Testis (tissue), 3 donors: ENCODE results near the gene NFATC2IP. TPM values are rescaled to one million over a fixed set of nuclear protein-coding genes. Genes with fewer than 3 reads are reported as not detected.
"Not testable (repeated sequence)": the region's sequence is repeated elsewhere in the genome, so short reads cannot be mapped to it uniquely, and the experiment has no call there.

ENCODE experiments used
- DNase-seq: peaks from one replicate; pipeline ENCODE4 v3.0.0-alpha.2; 2019
- H3K27ac ChIP-seq, 2 donors: fragments of 200-600 bp; sonication (generic); one replicate each; pipeline ENCODE4 v1.5.1; 2019
- H3K27me3 ChIP-seq: fragments of 200-600 bp; sonication (generic); one replicate; pipeline ENCODE4 v1.5.1; 2019
- H3K36me3 ChIP-seq: fragments of 200-600 bp; sonication (generic); one replicate; pipeline ENCODE4 v1.5.1; 2017; ENCODE audit warnings: low read depth; ENCODE audit errors: missing control alignments
- H3K4me1 ChIP-seq: fragments of 200-600 bp; sonication (generic); one replicate; pipeline ENCODE4 v1.5.1; 2019
- H3K4me3 ChIP-seq, 2 donors: fragments of 200-600 bp; sonication (generic); one replicate each; pipeline ENCODE4 v1.5.1; 2017 to 2019
- H3K9me3 ChIP-seq: fragments of 200-600 bp; sonication (generic); one replicate; pipeline ENCODE4 v1.5.1; 2017
- POLR2A ChIP-seq: fragments of 450-650 bp; IDR thresholded peaks from one replicate; pipeline ENCODE4 v1.6.1; 2017; ENCODE audit warnings: antibody characterized with exemption, mild to moderate bottlenecking, moderate library complexity
- WGBS, 2 donors: methylation state at CpG; one replicate each; pipeline ENCODE4 v1.1.5; 2018; 5-methylcytosine and 5-hydroxymethylcytosine counted together
- intact Hi-C: fragments of 100-400 bp; cut with DNase I; formaldehyde crosslinking; loops from one replicate; pipeline ENCODE4 v1.15.1; 2023; ENCODE audit warnings: low total_unique reads
- polyA plus RNA-seq: library from polyadenylated mRNA; stranded (reverse); fragments of 350-450 nt; fragmentation: Illumina TruSeq; extraction: RNeasy Lipid Tissue Mini Kit (QIAGEN cat#74804); gene quantifications from one replicate; pipeline ENCODE4 v1.2.3, GENCODE V29; 2014; ENCODE audit warnings: low read depth, low replicate concordance; ENCODE audit not compliant: insufficient read depth
- total RNA-seq, 2 donors: library from RNA; depleted of rRNA; stranded (reverse); fragments of >200 nt; gene quantifications; one replicate each; pipeline ENCODE4 v1.2.3, GENCODE V29; 2016
- TF ChIP-seq, protein P1 (sequence below), 3 experiments: fragments of 450-650 bp in 2 of 3; fragments of 200-600 bp in 1 of 3; sonication (generic) in 1 of 3; IDR thresholded peaks; one replicate each; pipeline ENCODE4 v1.5.1; 2016 to 2019; ENCODE audit warnings: antibody characterized with exemption in 3 of 3, mild to moderate bottlenecking in 2 of 3, moderate library complexity in 1 of 3

Gene NFATC2IP
- total and polyA plus RNA-seq, 3 donors from 2014 or later, result 69.0 to 111 (median 81.1) TPM

DNA sequence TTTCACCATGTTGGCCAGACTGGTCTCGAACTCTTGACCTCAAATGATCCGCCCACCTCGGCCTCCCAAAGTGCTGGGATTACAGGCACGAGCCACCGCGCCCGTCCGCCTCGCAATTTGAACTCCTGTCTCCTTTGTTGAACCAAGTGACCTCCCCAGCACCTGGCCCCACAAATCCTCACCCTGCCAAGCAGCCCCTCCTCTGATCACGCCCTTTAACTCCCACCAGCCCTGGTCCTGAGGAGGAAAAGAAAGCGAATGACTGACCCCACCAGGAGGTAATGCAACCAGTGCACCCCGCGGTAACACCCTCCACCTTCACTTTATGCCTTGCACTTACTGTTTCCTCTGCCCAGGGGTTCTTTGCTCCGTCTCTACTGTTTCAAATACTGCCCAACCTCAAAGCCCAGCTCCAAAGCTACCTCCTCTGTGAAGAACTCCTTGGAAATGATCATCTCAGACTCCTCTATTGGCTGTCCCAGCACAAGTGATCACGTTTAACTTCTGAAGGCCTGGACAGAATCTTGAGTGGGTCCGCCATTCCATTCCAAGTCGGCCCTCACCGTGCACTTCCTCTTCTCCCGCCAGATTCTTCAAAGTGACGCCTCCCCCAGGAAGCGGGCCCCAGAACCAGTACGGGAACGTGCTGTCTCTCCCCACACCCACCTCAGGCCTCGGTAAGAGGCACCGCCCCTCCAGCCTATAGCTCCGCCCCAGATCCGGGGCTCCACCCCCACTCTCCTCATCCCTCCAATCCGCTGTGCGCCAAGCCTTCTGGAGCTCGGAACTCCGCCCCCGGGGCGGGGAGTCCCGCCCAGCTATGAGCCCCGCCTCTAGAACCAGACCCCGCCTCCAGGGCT is 14.6 kb upstream of the NFATC2IP start:
- no peaks in the 10 kb centered on the region for H3K9me3 ChIP-seq
- peak overlapping the region; percentile 24 to 38 for H3K4me3 ChIP-seq

DNA sequence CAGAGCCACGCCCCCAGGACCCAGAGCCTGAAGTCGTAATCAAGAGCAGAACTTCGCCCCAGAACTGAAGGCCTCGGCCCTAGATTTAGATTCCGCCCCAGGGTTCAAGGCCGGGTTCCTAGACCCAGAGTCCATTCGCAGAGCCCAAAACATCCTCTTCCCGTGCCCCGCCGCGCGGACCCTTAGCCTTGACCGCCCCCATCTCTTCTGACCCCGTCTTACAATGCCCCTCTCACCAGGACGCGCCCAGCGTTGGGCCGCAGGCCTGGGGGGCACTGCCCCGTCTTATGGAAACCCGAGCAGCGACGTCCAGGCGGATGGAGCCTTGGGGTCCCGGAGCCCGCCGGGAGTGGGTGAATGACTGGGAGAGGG is 14.0 kb upstream of the NFATC2IP start:
- Histone ChIP-seq H3K4me3 (peak overlapping the region; percentile 24 to 38), H3K36me3 (no peaks in the 10 kb centered on the region), H3K9me3 (no peaks in the 10 kb centered on the region), H3K27me3 (no peaks in the 10 kb centered on the region), H3K4me1 (no peaks in the 10 kb centered on the region), H3K27ac (no peak overlapping the region)
- no peak for DNase-seq
- no peak for TF ChIP-seq POLR2A
- TF ChIP-seq, protein P1, sequence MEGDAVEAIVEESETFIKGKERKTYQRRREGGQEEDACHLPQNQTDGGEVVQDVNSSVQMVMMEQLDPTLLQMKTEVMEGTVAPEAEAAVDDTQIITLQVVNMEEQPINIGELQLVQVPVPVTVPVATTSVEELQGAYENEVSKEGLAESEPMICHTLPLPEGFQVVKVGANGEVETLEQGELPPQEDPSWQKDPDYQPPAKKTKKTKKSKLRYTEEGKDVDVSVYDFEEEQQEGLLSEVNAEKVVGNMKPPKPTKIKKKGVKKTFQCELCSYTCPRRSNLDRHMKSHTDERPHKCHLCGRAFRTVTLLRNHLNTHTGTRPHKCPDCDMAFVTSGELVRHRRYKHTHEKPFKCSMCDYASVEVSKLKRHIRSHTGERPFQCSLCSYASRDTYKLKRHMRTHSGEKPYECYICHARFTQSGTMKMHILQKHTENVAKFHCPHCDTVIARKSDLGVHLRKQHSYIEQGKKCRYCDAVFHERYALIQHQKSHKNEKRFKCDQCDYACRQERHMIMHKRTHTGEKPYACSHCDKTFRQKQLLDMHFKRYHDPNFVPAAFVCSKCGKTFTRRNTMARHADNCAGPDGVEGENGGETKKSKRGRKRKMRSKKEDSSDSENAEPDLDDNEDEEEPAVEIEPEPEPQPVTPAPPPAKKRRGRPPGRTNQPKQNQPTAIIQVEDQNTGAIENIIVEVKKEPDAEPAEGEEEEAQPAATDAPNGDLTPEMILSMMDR (IDR thresholded peaks at IDR 0.05), result no peak
- 57 to 62% methylated on average over 26 of the region's 26 CpGs for WGBS, 2 donors
- intact Hi-C loops, result no loop called here

More for the DNA sequence above, 14.6 kb upstream of the NFATC2IP start:
- H3K4me1 ChIP-seq, result no peaks in the 10 kb centered on the region
- intact Hi-C loops, result no loop called here
- 24 to 25% methylated on average over 32 to 35 of the region's 36 CpGs for WGBS, 2 donors
- peak; percentile 87 for DNase-seq
- no peak overlapping the region for H3K27ac ChIP-seq
- no peaks in the 10 kb centered on the region for H3K36me3 ChIP-seq
- no peaks in the 10 kb centered on the region for H3K27me3 ChIP-seq
- TF ChIP-seq, protein P1 (IDR thresholded peaks at IDR 0.05), result no peak
- TF ChIP-seq POLR2A, result no peak

DNA sequence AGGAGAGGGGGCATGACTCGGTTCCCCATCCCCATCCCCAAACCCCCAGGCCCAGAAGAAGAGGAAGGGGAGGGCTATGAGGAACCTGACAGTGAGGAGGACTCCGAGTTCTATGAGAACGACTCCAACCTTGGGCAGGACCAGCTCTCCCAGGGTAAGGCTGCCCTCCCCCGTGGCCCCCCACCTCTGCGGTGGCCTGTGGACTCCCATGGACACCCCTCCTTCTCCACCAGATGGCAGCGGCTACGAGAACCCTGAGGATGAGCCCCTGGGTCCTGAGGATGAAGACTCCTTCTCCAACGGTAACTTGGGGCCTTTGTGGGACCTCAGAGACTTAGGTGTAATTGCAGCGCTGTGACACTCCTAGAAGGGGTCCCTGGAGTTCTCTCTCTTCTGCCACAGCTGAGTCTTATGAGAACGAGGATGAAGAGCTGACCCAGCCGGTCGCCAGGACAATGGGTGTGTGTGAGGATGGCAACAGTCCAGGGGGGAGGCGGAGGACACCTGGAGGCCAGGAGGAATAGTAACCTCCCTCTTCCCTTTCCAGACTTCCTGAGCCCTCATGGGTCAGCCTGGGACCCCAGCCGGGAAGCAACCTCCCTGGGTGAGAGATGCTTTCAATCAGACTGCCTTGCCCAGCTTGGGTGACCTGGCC is 13.4 kb upstream of the NFATC2IP start:
- no peak overlapping the region for H3K4me3 ChIP-seq

DNA sequence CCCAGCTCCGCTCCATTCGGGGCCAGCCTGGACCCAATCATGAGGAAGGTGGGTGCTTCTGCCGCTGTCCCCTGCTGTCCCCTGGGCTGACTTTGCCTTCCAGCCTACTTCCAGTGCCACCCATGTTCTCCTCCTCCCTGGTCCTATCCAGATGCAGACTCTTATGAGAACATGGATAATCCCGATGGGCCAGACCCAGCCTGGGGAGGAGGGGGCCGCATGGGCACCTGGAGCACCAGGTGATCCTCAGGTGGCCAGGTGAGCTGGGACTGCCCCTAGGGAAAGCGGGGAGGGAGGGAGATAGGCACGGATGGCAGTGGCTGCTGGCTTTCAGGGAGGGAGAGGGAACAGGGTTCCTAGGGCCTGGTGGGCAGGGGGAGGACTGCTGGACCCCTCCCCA is 12.0 kb upstream of the NFATC2IP start:
- Histone ChIP-seq H3K36me3 (no peaks in the 10 kb centered on the region), H3K4me1 (no peaks in the 10 kb centered on the region), H3K9me3 (no peaks in the 10 kb centered on the region), H3K27ac (no peak overlapping the region), H3K4me3 (no peak overlapping the region), H3K27me3 (no peaks in the 10 kb centered on the region)
- TF ChIP-seq, protein P1 (IDR thresholded peaks at IDR 0.05), result no peak
- TF ChIP-seq POLR2A, result no peak
- 85 to 92% methylated on average over 7 of the region's 7 CpGs for WGBS, 2 donors
- intact Hi-C loops, result no loop called here
- no peak for DNase-seq

More for the DNA sequence above, 13.4 kb upstream of the NFATC2IP start:
- H3K27me3 ChIP-seq, result no peaks in the 10 kb centered on the region
- H3K9me3 ChIP-seq, result no peaks in the 10 kb centered on the region
- no peaks in the 10 kb centered on the region for H3K36me3 ChIP-seq
- TF ChIP-seq POLR2A, result no peak
- TF ChIP-seq, protein P1 (IDR thresholded peaks at IDR 0.05), result no peak
- no peaks in the 10 kb centered on the region for H3K4me1 ChIP-seq
- intact Hi-C loops, result no loop called here
- H3K27ac ChIP-seq, result no peak overlapping the region
- DNase-seq, result no peak
- WGBS, 2 donors, result 66 to 70% methylated on average over 14 of the region's 14 CpGs

DNA sequence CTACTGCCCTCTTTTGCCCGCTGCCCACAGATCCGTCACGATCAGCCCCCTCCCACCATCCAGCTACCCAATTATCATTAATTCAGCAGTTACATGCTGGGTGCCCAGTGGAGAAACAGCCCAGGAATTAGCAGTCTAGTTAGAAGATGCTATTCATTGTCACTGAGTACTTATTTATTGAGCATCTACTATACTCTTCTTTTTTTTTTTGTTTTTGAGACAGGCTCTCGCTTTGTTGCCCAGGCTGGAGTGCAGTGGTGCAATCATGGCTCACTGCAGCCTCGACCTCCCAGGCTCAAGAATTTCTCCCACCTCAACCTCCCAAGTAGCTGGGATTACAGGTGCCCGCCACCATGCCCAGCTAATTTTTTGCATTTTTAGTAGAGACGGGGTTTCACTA is 10.9 kb upstream of the NFATC2IP start:
- H3K27me3 ChIP-seq, H3K4me1 ChIP-seq, intact Hi-C loops, H3K9me3 ChIP-seq, DNase-seq, H3K27ac ChIP-seq, H3K36me3 ChIP-seq, H3K4me3 ChIP-seq: not testable (repeated sequence)
- 95 to 96% methylated on average over 7 of the region's 7 CpGs for WGBS, 2 donors
